Liver (tissue), 9 donors: ENCODE data around the gene MIXL1. TPM values are rescaled to one million over a fixed set of nuclear protein-coding genes. Genes with fewer than 3 reads are reported as not detected.
"Not testable (repeated sequence)": the region's sequence is repeated elsewhere in the genome, so short reads cannot be mapped to it uniquely, and the experiment has no call there.

ENCODE experiments used
- DNase-seq: peaks from one replicate; pipeline ENCODE4 v3.0.0-alpha.2; 2017; ENCODE audit warnings: low spot score
- H3K27ac ChIP-seq, 2 donors: one replicate each; pipeline ENCODE4 v1.7.0; 2013; ENCODE audit warnings: inconsistent platforms in 2 of 2, low read length in 2 of 2, control low read depth in 1 of 2, low read depth in 1 of 2, mild to moderate bottlenecking in 1 of 2
- H3K27me3 ChIP-seq, 4 donors: one replicate each; pipeline versions ENCODE4 v1.6.1 to v1.7.0; 2013; ENCODE audit warnings: low read length in 3 of 4, inconsistent platforms in 1 of 4, mild to moderate bottlenecking in 1 of 4, moderate library complexity in 1 of 4; ENCODE audit not compliant: control insufficient read depth in 4 of 4, insufficient read depth in 4 of 4
- H3K36me3 ChIP-seq, 4 donors: one replicate each; pipeline versions ENCODE4 v1.6.1 to v1.7.0; 2013; ENCODE audit warnings: low read length in 3 of 4, mild to moderate bottlenecking in 3 of 4, low read depth in 1 of 4, moderate library complexity in 1 of 4; ENCODE audit not compliant: control insufficient read depth in 4 of 4, insufficient read depth in 3 of 4
- H3K4me1 ChIP-seq, 4 donors: one replicate each; pipeline versions ENCODE4 v1.6.1 to v1.7.0; 2013; ENCODE audit warnings: low read length in 3 of 4, mild to moderate bottlenecking in 3 of 4, moderate library complexity in 1 of 4; ENCODE audit not compliant: control insufficient read depth in 4 of 4, insufficient read depth in 4 of 4
- H3K4me3 ChIP-seq, 3 donors: one replicate each; pipeline versions ENCODE4 v1.6.1 to v1.7.0; 2013; ENCODE audit warnings: low read length in 3 of 3, control low read depth in 1 of 3, low read depth in 1 of 3, mild to moderate bottlenecking in 1 of 3
- H3K9ac ChIP-seq, 2 donors: one replicate each; pipeline ENCODE4 v1.7.0; 2013; ENCODE audit warnings: low read length in 2 of 2, mild to moderate bottlenecking in 2 of 2, moderate library complexity in 2 of 2, control low read depth in 1 of 2, low read depth in 1 of 2
- H3K9me3 ChIP-seq, 4 donors: one replicate each; pipeline versions ENCODE4 v1.6.1 to v1.7.0; 2013; ENCODE audit warnings: low read length in 3 of 4; ENCODE audit not compliant: control insufficient read depth in 4 of 4
- FOXA2 ChIP-seq: IDR thresholded peaks from 2 replicates; pipeline ENCODE4 v1.6.1; 2016; ENCODE audit warnings: antibody characterized with exemption
- JUND ChIP-seq, 2 donors: IDR thresholded peaks; 2 replicates each; pipeline ENCODE4 v1.6.1; 2016; ENCODE audit warnings: antibody characterized with exemption in 2 of 2
- NR2F2 ChIP-seq: IDR thresholded peaks from 2 replicates; pipeline ENCODE4 v1.6.1; 2016; ENCODE audit warnings: antibody characterized with exemption
- RAD21 ChIP-seq, 2 donors: IDR thresholded peaks; 2 replicates each; pipeline ENCODE4 v1.6.1; 2016; ENCODE audit warnings: antibody characterized with exemption in 2 of 2, mild to moderate bottlenecking in 2 of 2
- REST ChIP-seq: IDR thresholded peaks from 2 replicates; pipeline ENCODE4 v1.6.1; 2016; ENCODE audit warnings: antibody characterized with exemption, mild to moderate bottlenecking
- SP1 ChIP-seq: IDR thresholded peaks from 2 replicates; pipeline ENCODE4 v1.6.1; 2018; ENCODE audit warnings: antibody characterized with exemption, mild to moderate bottlenecking
- TAF1 ChIP-seq: conservative IDR thresholded peaks from 2 replicates; pipeline ENCODE4 v1.6.1; 2016; ENCODE audit warnings: antibody characterized with exemption, mild to moderate bottlenecking
- YY1 ChIP-seq: IDR thresholded peaks from 2 replicates; pipeline ENCODE4 v1.6.1; 2016; ENCODE audit warnings: antibody characterized with exemption, mild to moderate bottlenecking
- WGBS: extraction: QIAGEN DNeasy Blood & Tissue Kit; methylation state at CpG from one replicate; pipeline ENCODE4 v1.1.7; 2013; 5-methylcytosine and 5-hydroxymethylcytosine counted together
- polyA plus RNA-seq, 2 donors: library from polyadenylated mRNA; stranded (reverse) in 1 of 2; unstranded in 1 of 2; fragments of 200-250 nt in 1 of 2; fragments of >200 nt in 1 of 2; fragmentation: Nextera tagmentation in 1 of 2; extraction: Ambion mirVana in 1 of 2; gene quantifications; one replicate each; pipeline versions ENCODE4 v1.2.1 to v1.2.3, GENCODE V29; 2013 to 2015
- total RNA-seq, 2 donors: library from RNA; depleted of rRNA; stranded (reverse); fragments of >200 nt; gene quantifications; one replicate each; pipeline ENCODE4 v1.2.3, GENCODE V29; 2014
- TF ChIP-seq, protein P1 (sequence below): IDR thresholded peaks from 2 replicates; pipeline ENCODE4 v1.6.1; 2016; ENCODE audit warnings: antibody characterized with exemption
- TF ChIP-seq, protein P2 (sequence below): IDR thresholded peaks from 2 replicates; pipeline ENCODE4 v1.6.1; 2016; ENCODE audit warnings: antibody characterized with exemption
- donor health status: healthy.
- donor health status: healthy.
- donor health status: healthy.
- donor health status: healthy.
- donor health status: healthy.

MIXL1 gene
- total and polyA plus RNA-seq, 4 donors, result 0.05 TPM; not detected in 3

- H3K4me3 ChIP-seq, result no peak overlapping the region
- H3K36me3 ChIP-seq, result no peaks in the 10 kb centered on the region
- H3K27me3 ChIP-seq, result no peaks in the 10 kb centered on the region
- no peak for DNase-seq
- H3K27ac ChIP-seq, result no peak overlapping the region
- 92% methylated on average over 3 of the region's 3 CpGs for WGBS
- no peaks in the 10 kb centered on the region for H3K4me1 ChIP-seq
- H3K9ac ChIP-seq, result no peak overlapping the region
- TF ChIP-seq YY1, result no peak
- no peak for TF ChIP-seq FOXA2
- no peak for TF ChIP-seq SP1
- TF ChIP-seq, protein P1, sequence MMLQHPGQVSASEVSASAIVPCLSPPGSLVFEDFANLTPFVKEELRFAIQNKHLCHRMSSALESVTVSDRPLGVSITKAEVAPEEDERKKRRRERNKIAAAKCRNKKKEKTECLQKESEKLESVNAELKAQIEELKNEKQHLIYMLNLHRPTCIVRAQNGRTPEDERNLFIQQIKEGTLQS, result no peak
- no peaks in the 10 kb centered on the region for H3K9me3 ChIP-seq
These were observed 21.2 kb upstream of the MIXL1 start for GRCh38 chr1:226202246-226202645.

DNA sequence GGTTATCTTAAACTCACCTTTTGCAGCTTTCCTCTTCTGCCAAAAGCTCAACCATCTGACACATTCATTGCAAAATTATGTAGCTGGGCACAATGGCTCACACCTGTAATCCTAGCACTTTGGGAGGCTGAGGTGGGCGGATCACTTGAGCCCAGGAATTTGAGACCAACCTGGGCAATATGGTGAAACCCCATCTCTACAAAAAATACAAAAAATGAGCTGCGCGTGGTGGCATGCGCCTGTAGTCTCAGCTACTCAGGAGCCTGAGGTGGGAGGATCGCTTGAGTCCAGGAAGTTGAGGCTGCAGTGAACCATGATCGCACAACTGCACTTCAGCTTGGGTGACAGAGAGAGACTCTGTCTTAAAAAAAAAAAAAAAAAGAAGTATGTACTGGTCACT, 20.8 kb upstream of the MIXL1 start:
- H3K4me3 ChIP-seq, H3K4me1 ChIP-seq, H3K9ac ChIP-seq, DNase-seq, H3K9me3 ChIP-seq, H3K27me3 ChIP-seq, H3K27ac ChIP-seq, H3K36me3 ChIP-seq: not testable (repeated sequence)
- WGBS, result 93% methylated on average over 6 of the region's 6 CpGs

GRCh38 chr1:226203240-226203639, 20.2 kb upstream of the MIXL1 start:
- Histone ChIP-seq H3K27ac (no peak overlapping the region), H3K4me3 (no peak overlapping the region), H3K36me3 (no peaks in the 10 kb centered on the region), H3K27me3 (no peaks in the 10 kb centered on the region), H3K9me3 (no peaks in the 10 kb centered on the region), H3K9ac (no peak overlapping the region), H3K4me1 (no peaks in the 10 kb centered on the region)
- WGBS, result 84% methylated on average over 1 of the region's 1 CpG
- DNase-seq, result no peak
- TF ChIP-seq SP1 (no peak), RAD21 (IDR thresholded peaks at IDR 0.05) (no peak), NR2F2 (no peak), YY1 (no peak), JUND (IDR thresholded peaks at IDR 0.05) (no peak), TAF1 (no peak), REST (no peak)
- TF ChIP-seq, protein P2, sequence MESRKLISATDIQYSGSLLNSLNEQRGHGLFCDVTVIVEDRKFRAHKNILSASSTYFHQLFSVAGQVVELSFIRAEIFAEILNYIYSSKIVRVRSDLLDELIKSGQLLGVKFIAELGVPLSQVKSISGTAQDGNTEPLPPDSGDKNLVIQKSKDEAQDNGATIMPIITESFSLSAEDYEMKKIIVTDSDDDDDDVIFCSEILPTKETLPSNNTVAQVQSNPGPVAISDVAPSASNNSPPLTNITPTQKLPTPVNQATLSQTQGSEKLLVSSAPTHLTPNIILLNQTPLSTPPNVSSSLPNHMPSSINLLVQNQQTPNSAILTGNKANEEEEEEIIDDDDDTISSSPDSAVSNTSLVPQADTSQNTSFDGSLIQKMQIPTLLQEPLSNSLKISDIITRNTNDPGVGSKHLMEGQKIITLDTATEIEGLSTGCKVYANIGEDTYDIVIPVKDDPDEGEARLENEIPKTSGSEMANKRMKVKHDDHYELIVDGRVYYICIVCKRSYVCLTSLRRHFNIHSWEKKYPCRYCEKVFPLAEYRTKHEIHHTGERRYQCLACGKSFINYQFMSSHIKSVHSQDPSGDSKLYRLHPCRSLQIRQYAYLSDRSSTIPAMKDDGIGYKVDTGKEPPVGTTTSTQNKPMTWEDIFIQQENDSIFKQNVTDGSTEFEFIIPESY, result no peak
- TF ChIP-seq, protein P1, result no peak
